Ovary (tissue), 9 donors: Measurements from ENCODE around the gene UGGT2. TPM values are rescaled to one million over a fixed set of nuclear protein-coding genes. Genes with fewer than 3 reads are reported as not detected.
"Not testable (repeated sequence)": the region's sequence is repeated elsewhere in the genome, so short reads cannot be mapped to it uniquely, and the experiment has no call there.

Experiments used
- DNase-seq, 5 donors: peaks; one replicate each; pipeline ENCODE4 v3.0.0-alpha.2; 2019 to 2020
- H3K27ac ChIP-seq, 2 donors: fragments of 200-600 bp; one replicate each; pipeline versions ENCODE4 v1.5.1 to v1.8.0; 2019 to 2022
- H3K27me3 ChIP-seq: fragments of 200-600 bp; one replicate; pipeline ENCODE4 v1.8.0; 2022
- H3K36me3 ChIP-seq: fragments of 200-600 bp; sonication (generic); one replicate; pipeline ENCODE4 v1.5.1; 2019
- H3K4me1 ChIP-seq: one replicate; pipeline ENCODE4 v1.8.1; 2013; ENCODE audit warnings: mild to moderate bottlenecking, moderate library complexity; ENCODE audit not compliant: insufficient read depth
- H3K4me3 ChIP-seq: fragments of 200-600 bp; sonication (generic); one replicate; pipeline ENCODE4 v1.5.1; 2017
- H3K9me3 ChIP-seq, 2 donors: fragments of 200-600 bp in 1 of 2; sonication (generic) in 1 of 2; one replicate each; pipeline versions ENCODE4 v1.5.1 to v1.8.1; 2013 to 2019; ENCODE audit warnings: mild to moderate bottlenecking in 1 of 2, moderate library complexity in 1 of 2
- EP300 ChIP-seq: sonication (generic); formaldehyde crosslinking; IDR thresholded peaks from one replicate; pipeline ENCODE4 v1.6.1; 2017; ENCODE audit warnings: antibody characterized with exemption
- POLR2A ChIP-seq: fragments of 450-650 bp; IDR thresholded peaks from one replicate; pipeline ENCODE4 v1.6.1; 2017; ENCODE audit warnings: antibody characterized with exemption, mild to moderate bottlenecking, moderate library complexity
- WGBS, 3 donors: extraction: QIAGEN DNeasy Blood & Tissue Kit in 1 of 3; methylation state at CpG; one replicate each; pipeline versions ENCODE4 v1.1.5 to v1.1.7; 2013 to 2017; 5-methylcytosine and 5-hydroxymethylcytosine counted together
- intact Hi-C, 4 donors: fragments of 100-400 bp; cut with DNase I; formaldehyde crosslinking; loops; one replicate each; pipeline versions ENCODE4 v1.11.0 to v1.15.1; 2022 to 2023
- polyA plus RNA-seq, 2 donors: library from polyadenylated mRNA; stranded (reverse); fragments of 200-250 nt in 1 of 2; fragments of 350-450 nt in 1 of 2; fragmentation: Illumina TruSeq in 1 of 2; extraction: RNeasy Lipid Tissue Mini Kit (QIAGEN cat#74804) in 1 of 2; gene quantifications; one replicate each; pipeline ENCODE4 v1.2.3, GENCODE V29; 2013 to 2014
- total RNA-seq, 7 donors: library from RNA; depleted of rRNA in 2 of 7; stranded (reverse); fragments of >200 nt in 2 of 7; fragmentation: NEBNext Ultra II Directional in 3 of 7; extraction: Animal tissue kit (Norgen Biotek cat#: 25700) in 3 of 7; gene quantifications; one replicate each; pipeline versions ENCODE4 v1.1.0 to v1.2.4, GENCODE V29; 2016 to 2023
- TF ChIP-seq, protein P1 (sequence below), 3 donors: fragments of 450-650 bp in 2 of 3; fragments of 200-600 bp in 1 of 3; IDR thresholded peaks; one replicate each; pipeline versions ENCODE4 v1.5.1 to v1.8.0; 2016 to 2022; ENCODE audit warnings: antibody characterized with exemption in 3 of 3, mild to moderate bottlenecking in 1 of 3
- donor health status: DM: no; HTN: no; CAD: no; lungs with moderate emphysema.
- donor health status: DM: no; HTN: no; CAD: no.
- donor health status: Bipolar disorder and iron deficiency.
- donor health status: DM: yes; HTN: yes; CAD: no.
- donor health status: DM: no; HTN: no; CAD: no.
- donor health status: DM: yes; HTN: yes; CAD: no.

Gene UGGT2
- total and polyA plus RNA-seq, 9 donors, result 7.7 to 52.6 (median 28.9) TPM

DNA sequence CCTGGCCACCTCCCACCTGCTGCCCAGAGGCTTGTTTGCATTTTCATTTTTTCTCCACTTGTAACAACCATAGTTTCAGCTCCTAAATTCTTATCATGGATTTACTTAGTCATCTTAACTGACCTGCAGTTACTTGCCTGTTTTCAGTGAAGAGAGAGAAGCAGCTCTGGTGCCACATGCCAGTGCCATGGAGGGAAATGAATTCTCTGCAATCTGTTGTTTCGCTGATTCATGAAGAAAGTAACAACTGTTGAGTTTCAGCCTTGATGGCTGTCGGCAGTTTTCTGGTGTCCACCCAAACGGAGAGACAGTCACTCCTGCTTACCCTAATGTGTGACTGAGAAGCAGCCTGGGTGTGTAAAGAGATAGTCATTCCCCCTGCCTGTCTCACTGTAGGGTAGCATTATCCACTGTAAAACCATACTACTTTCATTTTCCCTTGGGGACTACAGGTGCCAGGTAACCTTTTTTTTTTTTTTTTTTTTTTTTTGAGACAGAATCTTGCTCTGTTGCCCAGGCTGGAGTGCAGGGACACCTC lies 260.1 kb downstream of the UGGT2 start:
- no peak for DNase-seq
- intact Hi-C loops, result loop anchor here in 1 of 4 donors (2.0 kb wide), 1 partner anchor 34 kb away; no protein-coding TSS in a partner anchor
- no peaks in the 10 kb centered on the region for H3K9me3 ChIP-seq
- no peaks in the 10 kb centered on the region for H3K4me1 ChIP-seq
- no peak overlapping the region for H3K4me3 ChIP-seq
- no peaks in the 10 kb centered on the region for H3K27me3 ChIP-seq
- no peak overlapping the region for H3K27ac ChIP-seq
- TF ChIP-seq, protein P1, sequence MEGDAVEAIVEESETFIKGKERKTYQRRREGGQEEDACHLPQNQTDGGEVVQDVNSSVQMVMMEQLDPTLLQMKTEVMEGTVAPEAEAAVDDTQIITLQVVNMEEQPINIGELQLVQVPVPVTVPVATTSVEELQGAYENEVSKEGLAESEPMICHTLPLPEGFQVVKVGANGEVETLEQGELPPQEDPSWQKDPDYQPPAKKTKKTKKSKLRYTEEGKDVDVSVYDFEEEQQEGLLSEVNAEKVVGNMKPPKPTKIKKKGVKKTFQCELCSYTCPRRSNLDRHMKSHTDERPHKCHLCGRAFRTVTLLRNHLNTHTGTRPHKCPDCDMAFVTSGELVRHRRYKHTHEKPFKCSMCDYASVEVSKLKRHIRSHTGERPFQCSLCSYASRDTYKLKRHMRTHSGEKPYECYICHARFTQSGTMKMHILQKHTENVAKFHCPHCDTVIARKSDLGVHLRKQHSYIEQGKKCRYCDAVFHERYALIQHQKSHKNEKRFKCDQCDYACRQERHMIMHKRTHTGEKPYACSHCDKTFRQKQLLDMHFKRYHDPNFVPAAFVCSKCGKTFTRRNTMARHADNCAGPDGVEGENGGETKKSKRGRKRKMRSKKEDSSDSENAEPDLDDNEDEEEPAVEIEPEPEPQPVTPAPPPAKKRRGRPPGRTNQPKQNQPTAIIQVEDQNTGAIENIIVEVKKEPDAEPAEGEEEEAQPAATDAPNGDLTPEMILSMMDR (IDR thresholded peaks at IDR 0.05), result no peak
- TF ChIP-seq POLR2A (no peak), EP300 (no peak)
- 90 to 96% (median 93%) methylated on average over 3 of the region's 3 CpGs for WGBS, 3 donors
- no peaks in the 10 kb centered on the region for H3K36me3 ChIP-seq

DNA sequence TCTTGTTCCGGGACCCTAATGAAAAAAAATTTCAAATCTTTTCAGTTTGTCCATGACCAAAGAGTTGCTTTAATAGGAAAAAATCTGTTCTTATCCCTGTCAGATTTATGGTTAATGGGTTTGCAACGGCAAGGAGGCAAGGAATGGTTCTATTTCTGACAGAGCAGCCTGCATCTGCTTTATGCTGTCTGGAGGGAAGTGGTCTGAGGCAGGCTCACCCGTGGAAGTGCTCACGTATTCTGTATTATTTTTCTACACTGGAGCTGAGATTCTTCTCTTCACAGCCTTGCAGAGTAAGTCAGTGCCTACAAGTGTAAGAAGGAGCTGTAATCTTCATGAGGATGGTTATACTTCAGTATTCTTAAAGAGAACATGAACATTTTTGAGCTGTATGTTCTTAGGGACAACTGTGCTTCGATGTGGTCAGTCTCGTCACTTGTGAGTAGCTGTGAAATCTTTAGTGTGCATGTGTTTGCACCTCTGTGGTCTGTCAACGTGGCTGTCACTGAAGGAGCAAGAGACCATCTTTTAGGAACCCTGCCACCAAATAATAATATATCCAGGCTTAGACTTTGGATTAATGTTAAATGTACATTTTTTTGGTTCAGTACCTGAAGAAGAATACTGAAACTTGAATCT lies 262.0 kb downstream of the UGGT2 start:
- TF ChIP-seq, protein P1 (IDR thresholded peaks at IDR 0.05), result no peak
- TF ChIP-seq POLR2A (no peak), EP300 (no peak)
- Histone ChIP-seq H3K27me3 (no peaks in the 10 kb centered on the region), H3K36me3 (no peaks in the 10 kb centered on the region), H3K27ac (no peak overlapping the region), H3K4me3 (no peak overlapping the region), H3K4me1 (no peaks in the 10 kb centered on the region), H3K9me3 (no peaks in the 10 kb centered on the region)
- 86 to 89% (median 88%) methylated on average over 7 of the region's 7 CpGs for WGBS, 3 donors
- intact Hi-C loops, result no loop called here
- no peak for DNase-seq

DNA sequence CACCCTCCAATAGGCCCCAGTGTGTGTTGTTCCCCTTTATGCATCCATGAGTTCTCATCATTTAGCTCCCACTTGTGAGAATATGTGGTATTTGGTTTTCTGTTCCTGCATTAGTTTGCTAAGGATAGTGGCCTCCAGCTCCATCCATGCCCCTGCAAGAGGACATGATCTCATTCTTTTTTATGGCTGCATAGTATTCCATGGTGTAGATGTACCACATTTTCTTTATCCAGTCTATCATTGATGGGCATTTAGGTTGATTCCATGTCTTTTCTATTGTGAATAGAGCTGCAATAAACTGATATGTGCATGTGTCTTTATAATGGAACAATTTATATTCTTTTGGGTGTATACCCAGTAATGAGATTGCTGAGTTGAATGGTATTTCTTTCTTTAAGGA lies 263.9 kb downstream of the UGGT2 start:
- not testable (repeated sequence) for DNase-seq, H3K9me3 ChIP-seq, H3K36me3 ChIP-seq

DNA sequence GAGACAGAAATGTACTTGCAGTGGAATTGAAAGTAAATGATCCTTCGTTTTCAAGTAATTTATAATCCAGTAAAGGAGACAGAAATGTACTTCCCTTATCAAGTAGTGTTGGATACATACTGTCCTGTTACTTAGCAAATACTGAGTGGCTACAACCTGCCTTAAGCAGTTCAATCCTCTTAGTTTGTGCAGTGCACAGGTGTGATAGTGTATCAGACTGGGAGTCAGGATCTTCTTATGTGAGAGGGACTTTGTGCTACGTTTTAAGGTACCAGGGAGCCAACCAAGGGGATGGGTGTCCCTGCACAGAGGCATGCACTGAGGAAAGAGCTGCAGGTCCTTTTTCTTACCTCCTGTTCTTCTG lies 265.1 kb downstream of the UGGT2 start:
- no peaks in the 10 kb centered on the region for H3K36me3 ChIP-seq
- DNase-seq, result no peak
- H3K4me3 ChIP-seq, result no peak overlapping the region
- intact Hi-C loops, result no loop called here
- H3K27me3 ChIP-seq, result no peaks in the 10 kb centered on the region
- TF ChIP-seq, protein P1 (IDR thresholded peaks at IDR 0.05), result no peak
- no peak for TF ChIP-seq EP300
- no peak for TF ChIP-seq POLR2A
- H3K27ac ChIP-seq, result no peak overlapping the region
- 53 to 70% (median 55%) methylated on average over 2 of the region's 2 CpGs for WGBS, 3 donors
- H3K9me3 ChIP-seq, result no peaks in the 10 kb centered on the region
- H3K4me1 ChIP-seq, result peaks cover 3% of the 10 kb centered on the region

More for the DNA sequence above, 263.9 kb downstream of the UGGT2 start:
- H3K27ac ChIP-seq, H3K4me3 ChIP-seq, intact Hi-C loops, H3K27me3 ChIP-seq, H3K4me1 ChIP-seq: not testable (repeated sequence)

DNA sequence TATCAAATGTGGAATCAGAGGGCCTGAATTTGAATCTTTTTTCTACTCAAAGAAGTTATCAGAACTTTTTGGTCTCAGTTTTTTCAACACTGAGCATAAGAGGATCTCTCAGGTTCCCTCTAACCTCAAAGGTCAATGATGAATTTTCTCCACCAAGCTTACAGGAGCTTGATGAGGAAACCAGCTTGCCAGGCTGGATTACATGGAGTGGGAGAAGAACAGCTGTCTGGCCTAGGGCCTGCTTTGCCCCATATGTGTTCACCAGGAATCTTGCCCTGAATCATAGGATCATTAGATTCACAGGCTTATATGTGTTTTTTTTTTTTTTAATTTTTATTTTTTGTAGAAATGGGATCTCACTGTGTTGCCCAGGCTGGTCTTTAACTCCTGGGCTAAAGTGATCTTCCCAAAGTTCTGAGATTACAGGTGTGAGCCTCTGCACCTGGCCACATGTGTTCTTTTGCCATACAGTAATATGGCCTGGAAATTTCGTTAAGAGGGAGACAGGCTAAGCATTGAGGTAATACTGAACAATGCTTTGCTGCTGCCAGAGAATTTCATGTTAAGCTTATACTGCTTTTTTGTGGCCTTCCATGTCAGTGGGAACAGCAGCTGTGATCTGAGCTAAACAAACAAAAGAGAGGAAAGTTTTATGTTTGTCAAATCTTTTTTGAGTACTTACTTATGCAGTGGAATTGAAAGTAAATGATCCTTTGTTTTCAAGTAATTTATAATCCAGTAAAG lies 265.7 kb downstream of the UGGT2 start:
- intact Hi-C loops, result no loop called here
- TF ChIP-seq, protein P1 (IDR thresholded peaks at IDR 0.05), result no peak
- TF ChIP-seq EP300 (no peak), POLR2A (no peak)
- DNase-seq, result no peak
- no peak overlapping the region for H3K4me3 ChIP-seq
- no peaks in the 10 kb centered on the region for H3K36me3 ChIP-seq
- no peaks in the 10 kb centered on the region for H3K27me3 ChIP-seq
- peaks cover 3% of the 10 kb centered on the region for H3K4me1 ChIP-seq
- no peaks in the 10 kb centered on the region for H3K9me3 ChIP-seq
- WGBS, 3 donors, result 35 to 69% (median 37%) methylated on average over 1 of the region's 1 CpG
- H3K27ac ChIP-seq, result no peak overlapping the region
